Measurements from ENCODE around the gene FANK1.
"Not testable (repeated sequence)": the region's sequence is repeated elsewhere in the genome, so short reads cannot be mapped to it uniquely, and the experiment has no call there.

GRCh38 chr10:125903135-125903640 is 6.8 kb downstream of the FANK1 start:
- TF ChIP-seq SMC3 (IDR thresholded peaks at IDR 0.05; ENCODE audit: low read depth, low read length); MAX (IDR thresholded peaks at IDR 0.05; ENCODE audit: low read depth); PBX3 (IDR thresholded peaks at IDR 0.05); CTCF (IDR thresholded peaks at IDR 0.05); USF2 (IDR thresholded peaks at IDR 0.05; ENCODE audit: borderline replicate concordance, low read depth, low read length); MXI1 (IDR thresholded peaks at IDR 0.05; ENCODE audit: low read depth, low read length); RAD21 (IDR thresholded peaks at IDR 0.05; ENCODE audit: low read length); EP300 (IDR thresholded peaks at IDR 0.05; ENCODE audit: borderline replicate concordance in 1 of 2, low read depth in 1 of 2, low read length in 1 of 2); NFIC (IDR thresholded peaks at IDR 0.05; ENCODE audit: borderline replicate concordance); ZBTB33 (IDR thresholded peaks at IDR 0.05; ENCODE audit: borderline replicate concordance, low read depth): not testable (repeated sequence)

Data from SK-N-SH (cell line).